Epithelial cell of proximal tubule (primary cell): ENCODE measurements around the gene CELSR2. TPM values are rescaled to one million over a fixed set of nuclear protein-coding genes. Genes with fewer than 3 reads are reported as not detected.

ENCODE experiments used
- DNase-seq: peaks from one replicate; pipeline ENCODE4 v3.0.0-alpha.2; 2011; ENCODE audit warnings: low read depth
- H3K4me3 ChIP-seq: 2 replicates; pipeline ENCODE4 v1.5.1; 2011; ENCODE audit warnings: low read depth, mild to moderate bottlenecking, low read length
- total RNA-seq: library from RNA; depleted of rRNA; stranded (reverse); fragments of >200 nt; gene quantifications from 2 replicates; pipeline ENCODE4 v1.2.3, GENCODE V29; 2015
- TF ChIP-seq, protein P1 (sequence below): conservative IDR thresholded peaks from 2 replicates; pipeline ENCODE4 v1.5.1; 2012; ENCODE audit warnings: low read depth, mild to moderate bottlenecking, low read length

CELSR2 gene
- total RNA-seq, 1 donor from 2014 or later = 14.2 TPM

GRCh38 chr1:109231066-109231465 is 18.3 kb upstream of the CELSR2 start:
- TF ChIP-seq, protein P1, sequence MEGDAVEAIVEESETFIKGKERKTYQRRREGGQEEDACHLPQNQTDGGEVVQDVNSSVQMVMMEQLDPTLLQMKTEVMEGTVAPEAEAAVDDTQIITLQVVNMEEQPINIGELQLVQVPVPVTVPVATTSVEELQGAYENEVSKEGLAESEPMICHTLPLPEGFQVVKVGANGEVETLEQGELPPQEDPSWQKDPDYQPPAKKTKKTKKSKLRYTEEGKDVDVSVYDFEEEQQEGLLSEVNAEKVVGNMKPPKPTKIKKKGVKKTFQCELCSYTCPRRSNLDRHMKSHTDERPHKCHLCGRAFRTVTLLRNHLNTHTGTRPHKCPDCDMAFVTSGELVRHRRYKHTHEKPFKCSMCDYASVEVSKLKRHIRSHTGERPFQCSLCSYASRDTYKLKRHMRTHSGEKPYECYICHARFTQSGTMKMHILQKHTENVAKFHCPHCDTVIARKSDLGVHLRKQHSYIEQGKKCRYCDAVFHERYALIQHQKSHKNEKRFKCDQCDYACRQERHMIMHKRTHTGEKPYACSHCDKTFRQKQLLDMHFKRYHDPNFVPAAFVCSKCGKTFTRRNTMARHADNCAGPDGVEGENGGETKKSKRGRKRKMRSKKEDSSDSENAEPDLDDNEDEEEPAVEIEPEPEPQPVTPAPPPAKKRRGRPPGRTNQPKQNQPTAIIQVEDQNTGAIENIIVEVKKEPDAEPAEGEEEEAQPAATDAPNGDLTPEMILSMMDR = no peak
- H3K4me3 ChIP-seq = no peak overlapping the region
- DNase-seq = no peak

- TF ChIP-seq, protein P1 = no peak
- H3K4me3 ChIP-seq = no peak overlapping the region
- no peak for DNase-seq
Measured at GRCh38 chr1:109235137-109235536, 14.2 kb upstream of the CELSR2 start.

DNA sequence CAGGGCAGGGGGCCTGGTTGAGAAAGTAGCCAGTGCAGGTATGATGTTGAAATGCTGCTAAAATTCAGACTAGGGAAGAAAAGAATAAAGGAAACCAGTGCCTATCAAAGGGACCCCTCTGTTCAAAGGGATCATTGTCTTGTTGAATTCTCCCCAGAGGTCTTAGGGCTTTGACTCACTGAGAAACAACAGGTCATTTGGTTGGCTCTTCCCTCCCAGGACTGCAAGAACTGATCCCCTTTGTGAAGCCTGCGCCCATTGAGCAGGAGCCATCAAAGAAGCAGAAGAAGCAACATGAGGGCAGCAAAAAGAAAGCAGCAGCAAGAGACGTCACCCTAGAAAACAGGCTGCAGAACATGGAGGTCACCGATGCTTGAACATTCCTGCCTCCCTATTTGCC is 11.8 kb upstream of the CELSR2 start:
- no peak for DNase-seq
- TF ChIP-seq, protein P1 = no peak
- no peak overlapping the region for H3K4me3 ChIP-seq

DNA sequence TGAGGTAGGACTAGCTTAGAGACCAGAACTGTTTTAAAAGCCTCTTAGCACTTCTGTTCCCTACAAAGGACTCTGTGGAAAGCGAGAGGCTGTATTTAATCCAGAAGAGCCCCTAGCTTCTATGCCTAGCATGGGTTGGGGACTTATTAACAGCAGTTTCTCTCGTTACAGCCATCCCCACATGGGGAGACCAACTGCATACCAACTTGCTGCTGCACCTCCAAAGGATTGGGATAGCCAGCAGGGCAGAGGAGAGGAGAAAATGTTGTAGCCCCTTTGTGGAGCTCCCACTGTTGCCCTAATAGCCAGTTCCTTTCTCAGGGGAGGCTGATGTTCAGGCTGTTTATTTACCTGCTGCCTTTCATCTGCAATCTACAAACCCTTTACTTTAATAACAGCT is 11.0 kb upstream of the CELSR2 start:
- TF ChIP-seq, protein P1 = no peak
- H3K4me3 ChIP-seq = no peak overlapping the region
- no peak for DNase-seq

DNA sequence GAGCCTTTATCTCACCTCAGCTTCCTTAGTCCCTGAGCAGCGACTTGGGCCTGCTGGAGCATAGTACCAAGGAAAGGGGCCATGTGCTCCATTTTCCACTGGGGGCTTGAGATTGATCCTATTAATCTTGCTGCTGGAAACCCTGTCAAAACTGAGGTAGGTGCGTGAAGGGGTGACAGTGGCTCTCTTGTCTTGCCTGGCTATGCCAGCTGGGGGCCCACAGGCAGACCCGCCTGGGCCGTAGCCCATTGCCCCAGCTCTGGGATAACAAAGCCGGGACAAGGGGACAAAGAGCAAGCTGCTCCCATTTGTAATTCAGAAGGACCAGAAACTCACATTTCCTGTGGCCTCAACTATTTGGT is 10.3 kb upstream of the CELSR2 start:
- TF ChIP-seq, protein P1 = no peak
- H3K4me3 ChIP-seq = no peak overlapping the region
- no peak for DNase-seq

GRCh38 chr1:109239409-109240068 is 9.8 kb upstream of the CELSR2 start:
- H3K4me3 ChIP-seq = no peak overlapping the region
- TF ChIP-seq, protein P1 = peak; percentile 78
- DNase-seq = no peak

DNA sequence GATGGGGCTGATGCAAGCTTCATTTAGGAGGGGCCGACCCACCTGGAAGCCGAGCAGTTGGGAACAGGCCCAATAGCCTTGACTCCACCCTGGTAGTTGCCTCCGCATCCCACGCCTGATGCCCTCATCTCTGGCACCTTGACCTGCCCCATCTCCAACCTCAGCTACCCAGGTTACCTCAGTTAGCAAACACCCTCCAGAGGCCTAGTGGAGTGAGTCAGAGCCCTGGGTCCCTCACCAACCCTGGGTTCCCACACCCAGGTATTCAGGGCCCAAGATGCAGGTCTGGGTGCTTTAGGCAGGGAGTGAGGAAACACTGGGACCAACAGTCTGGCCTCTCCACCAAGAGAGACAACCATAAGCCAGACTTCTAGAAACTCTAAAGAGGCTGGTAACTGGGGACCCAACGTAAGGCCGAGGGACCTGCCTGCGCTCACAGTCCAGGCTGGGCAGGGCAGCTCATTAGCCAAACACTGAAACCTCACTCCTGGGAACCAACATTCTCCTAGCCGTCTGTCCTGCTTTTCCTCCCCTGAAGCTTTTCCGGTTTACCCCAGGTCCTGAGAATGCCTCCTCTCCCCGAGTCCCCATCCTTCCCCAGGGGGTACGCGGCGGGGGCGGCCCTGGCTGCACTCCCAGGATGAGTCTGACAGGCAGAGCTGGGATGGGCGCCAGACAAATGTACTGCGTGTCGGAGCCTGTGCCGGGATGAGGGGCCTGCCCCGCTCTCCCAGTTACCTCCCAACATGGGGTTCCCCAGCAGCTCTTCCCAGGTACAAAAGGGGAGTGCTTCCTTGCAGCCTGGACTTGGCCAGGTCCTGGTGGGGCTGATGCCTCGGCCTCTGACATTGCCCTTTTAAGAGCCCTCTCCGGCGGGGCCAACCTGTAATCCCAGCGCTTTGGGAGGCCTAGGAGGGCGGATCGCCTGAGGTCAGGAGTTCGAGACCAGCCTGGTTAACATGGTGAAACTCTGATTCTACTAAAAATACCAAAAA is 8.9 kb upstream of the CELSR2 start:
- no peak overlapping the region for H3K4me3 ChIP-seq
- no peak for DNase-seq
- TF ChIP-seq, protein P1 = no peak
